NAMALWA (cell line): Measurements from ENCODE around the gene PLCB1.
"Not testable (repeated sequence)": the region's sequence is repeated elsewhere in the genome, so short reads cannot be mapped to it uniquely, and the experiment has no call there.

Experiments
- DNase-seq: peaks from one replicate; pipeline ENCODE4 v3.0.0-alpha.2; 2015; ENCODE audit warnings: low spot score

PLCB1 gene

DNA sequence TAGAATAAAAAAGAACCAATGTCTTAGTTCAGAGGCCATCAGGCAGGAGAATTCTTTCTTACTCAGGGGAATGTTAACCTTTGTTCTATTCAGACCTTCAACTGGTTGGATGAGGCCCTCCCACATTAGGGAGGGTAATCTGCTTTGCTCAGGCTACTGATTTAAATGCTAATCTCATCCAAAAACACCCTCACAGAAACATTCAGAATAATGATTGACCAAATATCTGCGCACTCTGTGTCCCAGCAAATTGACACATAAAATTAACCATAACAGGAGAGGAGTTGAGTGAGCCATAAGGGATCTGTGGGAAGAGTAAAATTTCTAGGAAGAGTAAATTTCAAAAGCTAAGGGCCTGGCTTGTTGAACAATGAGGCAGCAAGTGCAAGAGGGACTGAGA lies 702.8 kb downstream of the PLCB1 start:
- no peak for DNase-seq

DNA sequence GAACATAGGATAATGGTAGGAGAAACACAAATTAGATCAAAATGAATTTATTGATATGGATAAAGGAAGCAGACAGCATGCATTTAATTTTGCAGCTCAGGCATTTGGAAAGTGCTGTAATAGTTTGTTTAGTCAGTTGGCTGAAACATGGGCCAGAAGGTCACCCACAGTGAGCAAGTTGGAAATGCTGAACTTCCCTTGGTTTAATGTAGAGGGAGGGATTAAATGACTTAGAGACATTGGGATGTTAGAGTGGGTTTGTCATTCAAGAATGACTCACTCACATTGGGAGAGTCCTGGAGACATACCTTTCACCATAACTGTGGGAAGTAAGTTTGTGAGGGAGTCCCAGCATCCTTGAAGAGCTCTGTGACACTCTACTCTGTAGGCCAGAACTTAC lies 705.3 kb downstream of the PLCB1 start:
- DNase-seq, result no peak

DNA sequence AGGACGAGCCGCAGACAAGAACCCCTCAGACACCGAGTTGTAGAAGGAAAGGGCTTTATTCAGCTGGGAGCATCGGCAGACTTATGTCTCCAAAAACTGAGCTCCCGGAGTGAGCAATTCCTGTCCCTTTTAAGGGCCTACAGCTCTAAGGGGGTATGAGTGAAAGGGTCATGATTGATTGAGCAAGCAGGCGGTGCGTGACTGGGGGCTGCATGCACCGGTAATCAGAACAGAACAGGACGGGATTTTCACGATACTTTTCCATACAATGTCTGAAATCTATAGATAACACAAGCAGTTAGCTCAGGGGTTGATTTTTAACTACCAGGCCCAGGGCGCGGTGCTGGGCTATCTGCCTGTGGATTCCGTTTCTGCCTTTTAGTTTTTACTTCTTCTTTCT lies 710.5 kb downstream of the PLCB1 start:
- DNase-seq, result no peak

DNA sequence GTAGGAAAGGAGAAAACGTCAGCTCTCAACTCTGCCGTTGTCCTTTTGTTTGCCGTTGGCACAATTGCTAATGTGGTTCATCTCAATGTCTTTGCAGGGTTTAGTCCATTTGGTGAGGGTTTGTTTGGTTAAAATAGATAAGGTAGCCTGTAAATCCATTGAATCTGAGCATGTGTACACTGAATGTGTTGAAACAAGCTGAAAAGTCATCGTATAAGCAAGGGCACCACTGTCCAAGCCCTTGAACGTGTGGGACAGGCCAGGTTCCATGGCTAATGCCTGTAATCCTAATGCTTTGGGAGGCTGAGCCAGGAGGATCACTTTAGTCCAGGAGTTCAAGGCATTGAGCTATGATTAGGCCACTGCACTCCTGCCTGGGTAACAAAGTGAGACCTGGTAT lies 712.1 kb downstream of the PLCB1 start:
- DNase-seq, result no peak

DNA sequence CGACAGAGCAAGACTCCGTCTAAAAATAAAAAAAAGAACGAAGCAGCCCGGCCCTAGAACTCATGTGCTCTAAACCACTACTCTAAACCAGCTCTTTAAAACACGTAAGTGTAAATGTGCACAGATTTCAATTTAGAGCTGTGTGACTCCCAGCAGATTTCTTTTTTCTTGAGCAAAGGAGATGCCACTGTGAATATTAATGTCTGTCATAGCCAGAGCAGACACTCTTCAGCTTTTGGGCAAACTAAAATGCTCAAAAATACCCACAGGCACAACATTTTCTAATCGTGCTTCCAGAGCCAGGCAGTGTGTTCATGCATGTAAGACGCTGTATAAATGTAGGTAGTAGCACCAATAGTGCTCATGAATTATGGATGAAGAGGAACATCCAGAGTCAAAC lies 717.9 kb downstream of the PLCB1 start:
- DNase-seq, result no peak

DNA sequence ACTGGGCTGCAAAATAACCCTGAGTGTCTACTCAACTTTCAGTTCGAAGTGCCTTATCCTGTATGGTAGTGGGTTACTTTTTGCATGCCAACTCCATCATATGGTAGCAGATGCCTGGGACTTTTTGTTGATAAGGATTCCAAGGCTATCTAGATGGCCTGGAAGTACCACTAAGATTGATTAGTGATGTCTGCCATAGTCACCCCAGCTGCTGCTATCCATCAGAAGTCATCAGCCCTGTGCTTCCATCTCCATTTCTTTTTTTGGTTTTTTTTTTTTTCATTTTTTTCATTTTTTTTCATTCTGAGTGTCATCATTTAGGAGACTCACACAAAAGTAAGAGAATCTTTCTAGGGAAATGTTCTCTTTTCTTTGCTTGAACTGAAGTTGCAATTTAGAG lies 719.4 kb downstream of the PLCB1 start:
- no peak for DNase-seq

DNA sequence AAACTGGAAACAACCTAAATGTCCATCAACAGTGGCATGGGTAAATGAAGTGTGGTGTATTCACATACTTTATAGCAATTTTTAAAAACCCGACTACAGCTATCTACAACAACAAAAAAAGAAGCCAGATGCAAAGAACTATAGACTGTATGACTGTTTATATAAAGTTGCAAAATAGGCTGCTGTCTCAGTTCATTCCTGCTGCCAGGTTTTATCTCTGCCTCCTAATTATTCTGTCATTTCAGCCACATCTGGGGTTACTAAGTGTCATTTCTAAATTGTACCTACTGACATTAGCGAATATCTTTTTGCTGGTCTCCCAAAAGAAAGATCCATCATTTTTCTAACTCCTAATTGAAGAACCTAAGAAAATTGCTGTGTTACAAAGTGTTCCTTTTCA lies 719.9 kb downstream of the PLCB1 start:
- not testable (repeated sequence) for DNase-seq

DNA sequence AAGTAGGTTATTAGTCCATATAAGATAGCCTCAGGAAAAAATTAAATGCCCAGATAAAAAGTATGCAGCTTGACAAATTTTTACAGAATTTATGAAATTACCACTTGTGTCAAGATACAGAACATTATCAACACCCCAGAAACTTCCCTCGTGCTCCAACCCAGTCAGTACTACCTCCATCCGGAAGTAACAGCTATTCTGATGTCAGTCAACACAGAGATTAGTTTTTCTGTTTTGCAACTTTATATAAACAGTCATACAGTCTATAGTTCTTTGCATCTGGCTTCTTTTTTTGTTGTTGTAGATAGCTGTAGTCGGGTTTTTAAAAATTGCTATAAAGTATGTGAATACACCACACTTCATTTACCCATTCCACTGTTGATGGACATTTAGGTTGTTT lies 721.1 kb downstream of the PLCB1 start:
- not testable (repeated sequence) for DNase-seq

DNA sequence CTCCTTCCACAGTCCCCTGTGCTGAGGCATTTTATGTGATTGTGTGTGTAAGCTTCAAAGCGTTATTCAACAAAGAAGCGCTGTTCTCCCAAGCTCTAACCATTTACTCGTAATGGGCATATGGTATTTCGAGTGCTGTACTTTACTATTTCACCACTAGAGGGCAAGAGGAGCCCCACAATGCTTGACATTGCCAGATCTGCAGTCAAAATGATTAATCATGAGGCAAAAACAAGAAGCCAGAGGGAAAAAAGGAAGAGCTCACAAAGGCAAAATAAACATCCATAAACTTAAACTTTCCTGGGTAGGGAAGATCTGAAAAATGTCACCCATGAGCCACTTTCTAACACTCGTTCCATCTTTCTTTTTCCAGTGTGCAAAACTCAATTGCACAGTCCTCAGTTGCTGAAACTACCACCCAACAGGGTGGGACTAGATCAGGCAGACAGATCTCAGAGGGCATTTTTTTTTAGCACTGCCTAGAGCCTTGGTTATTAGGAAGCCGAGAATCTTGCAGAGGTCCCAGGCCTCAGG lies 721.8 kb downstream of the PLCB1 start:
- peak; percentile 68 for DNase-seq

DNA sequence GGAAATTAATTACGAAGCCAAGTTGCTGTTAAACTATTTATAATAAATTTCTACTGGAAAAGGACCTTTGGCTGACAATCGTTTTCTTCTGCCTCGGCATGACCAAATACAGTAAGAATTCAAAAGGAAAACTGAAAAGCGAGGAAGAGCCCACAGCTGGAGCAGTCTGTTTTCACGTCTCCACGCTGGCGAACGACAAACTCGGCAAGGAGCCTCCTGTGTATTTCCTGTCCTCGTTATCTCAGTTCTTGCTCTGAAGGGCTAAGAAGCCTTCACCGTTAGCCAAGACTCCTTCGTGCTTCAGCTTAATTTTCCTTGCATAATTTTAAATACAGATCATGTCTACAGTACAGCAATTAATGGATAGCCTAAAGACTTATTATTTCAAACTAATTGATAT lies 722.5 kb downstream of the PLCB1 start:
- DNase-seq, result no peak

DNA sequence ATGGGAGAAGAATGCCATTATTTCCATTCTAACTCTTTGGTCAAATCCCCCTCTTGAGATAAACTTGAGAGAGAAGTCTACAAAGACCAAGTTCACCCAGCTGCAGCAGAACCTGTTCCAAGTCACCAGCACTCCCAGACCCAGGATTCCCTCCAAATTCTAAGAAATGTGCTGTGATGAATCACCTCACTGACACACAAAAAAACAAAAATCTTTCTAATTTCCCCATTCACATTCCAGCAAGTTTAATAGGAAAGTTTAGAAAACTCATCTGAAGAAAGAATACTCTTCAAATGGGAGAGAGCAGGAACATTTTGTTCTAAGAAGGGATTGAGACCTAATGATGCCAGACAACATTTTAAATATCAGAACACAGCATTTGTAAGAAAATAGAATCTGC lies 723.2 kb downstream of the PLCB1 start:
- no peak for DNase-seq

DNA sequence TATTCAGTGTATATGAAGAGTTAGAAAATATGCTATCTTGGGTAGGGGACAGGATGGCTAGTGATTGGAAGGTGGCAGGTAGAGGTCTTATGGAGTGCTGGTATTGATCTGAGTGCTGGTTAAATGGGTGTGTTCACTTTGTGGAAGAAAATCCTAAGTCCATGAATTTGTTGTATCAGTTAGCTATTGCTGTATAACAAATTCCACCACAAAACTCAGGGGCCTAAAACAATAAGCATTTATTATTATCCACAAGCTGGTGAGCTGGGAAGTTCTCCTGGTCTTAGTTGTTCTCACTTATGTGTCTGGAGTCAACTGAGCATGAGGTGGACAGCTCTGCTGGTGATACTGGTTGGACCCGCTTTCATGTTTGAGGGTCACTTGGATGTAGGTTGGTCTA lies 724.6 kb downstream of the PLCB1 start:
- no peak for DNase-seq

DNA sequence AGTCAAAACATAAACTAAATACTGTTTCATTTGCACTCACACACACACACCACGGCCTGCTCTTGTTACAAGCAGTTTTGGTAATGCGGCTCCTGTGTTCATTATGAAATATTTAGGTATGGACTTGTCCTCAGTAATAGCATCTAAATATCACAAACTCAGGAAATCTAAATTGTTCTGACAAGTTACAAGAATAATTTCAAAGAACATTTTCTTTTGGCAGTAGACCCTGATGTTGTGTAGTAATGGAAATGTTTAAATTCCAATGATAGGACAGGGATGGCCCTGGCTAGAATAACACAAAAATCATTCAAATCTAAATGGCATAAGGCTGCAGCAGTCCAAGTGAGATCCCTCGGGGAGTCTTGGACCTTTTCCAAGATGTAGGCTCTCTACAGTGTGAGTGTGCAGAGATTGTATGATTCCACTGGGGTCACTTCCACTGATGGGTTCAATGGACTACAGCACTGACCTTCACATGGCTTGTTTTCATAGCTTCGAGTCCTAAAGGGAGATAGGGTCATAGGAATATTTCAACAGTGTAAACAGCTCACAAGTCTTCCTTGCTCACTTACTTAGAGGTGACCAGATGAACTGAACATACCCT lies 726.2 kb downstream of the PLCB1 start:
- no peak for DNase-seq

DNA sequence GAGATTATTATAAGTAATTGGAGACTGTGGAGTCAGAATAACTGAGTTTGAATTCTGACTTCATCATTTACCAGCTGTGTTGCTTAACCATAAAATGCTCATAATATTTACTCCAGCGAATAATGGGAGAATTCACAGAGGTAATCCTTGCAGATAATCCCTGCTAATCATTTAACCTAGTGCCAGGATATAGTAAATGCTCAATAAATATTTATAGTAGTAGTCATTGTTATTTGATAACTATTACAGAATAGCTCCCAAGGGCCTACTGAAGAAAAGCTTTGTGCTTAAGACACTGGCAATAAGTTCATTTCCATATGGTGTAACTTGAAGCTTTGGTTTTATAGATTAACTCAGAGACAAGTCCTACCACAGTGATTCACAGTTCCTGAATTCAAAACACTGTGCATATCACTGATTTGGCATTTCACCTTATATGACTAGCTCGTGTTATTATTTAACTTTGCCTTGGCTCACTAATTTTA lies 728.0 kb downstream of the PLCB1 start:
- DNase-seq, result no peak

DNA sequence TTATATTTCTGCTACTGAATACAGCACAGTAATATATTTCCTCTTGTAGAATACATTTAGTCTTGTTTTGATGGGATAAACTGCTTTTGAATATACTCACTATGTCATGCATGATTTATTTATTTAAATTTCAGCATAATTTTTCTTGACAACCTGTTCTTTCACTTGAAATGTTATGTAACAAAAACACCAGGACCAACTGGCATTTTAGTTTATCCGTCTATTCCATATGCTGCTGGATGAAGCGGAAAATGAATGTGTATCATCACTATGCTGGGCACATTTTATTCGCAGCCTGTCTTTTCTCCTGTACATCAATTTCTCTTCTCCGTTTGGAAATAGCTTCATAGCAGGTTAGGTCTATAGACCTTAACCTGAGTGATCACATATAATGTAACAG lies 730.0 kb downstream of the PLCB1 start:
- no peak for DNase-seq

DNA sequence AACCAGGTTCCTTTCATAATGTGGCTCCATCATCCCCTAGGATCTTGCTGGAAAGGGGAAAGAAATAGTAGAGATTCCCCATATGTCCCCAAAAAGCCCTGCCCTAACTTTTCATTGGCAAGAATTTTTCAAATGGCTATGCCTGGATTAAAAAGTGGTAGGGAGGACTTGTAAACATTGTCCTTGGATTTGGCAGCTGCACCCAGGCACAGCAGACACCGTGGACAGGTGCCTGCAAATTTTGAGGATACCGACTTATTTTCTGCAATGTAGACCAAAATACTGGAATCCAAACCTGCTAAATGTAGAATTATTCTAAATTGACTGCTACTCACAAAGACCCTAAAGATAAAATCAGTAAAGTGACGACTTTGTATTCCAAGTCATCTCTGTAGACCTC lies 733.6 kb downstream of the PLCB1 start:
- DNase-seq, result no peak

DNA sequence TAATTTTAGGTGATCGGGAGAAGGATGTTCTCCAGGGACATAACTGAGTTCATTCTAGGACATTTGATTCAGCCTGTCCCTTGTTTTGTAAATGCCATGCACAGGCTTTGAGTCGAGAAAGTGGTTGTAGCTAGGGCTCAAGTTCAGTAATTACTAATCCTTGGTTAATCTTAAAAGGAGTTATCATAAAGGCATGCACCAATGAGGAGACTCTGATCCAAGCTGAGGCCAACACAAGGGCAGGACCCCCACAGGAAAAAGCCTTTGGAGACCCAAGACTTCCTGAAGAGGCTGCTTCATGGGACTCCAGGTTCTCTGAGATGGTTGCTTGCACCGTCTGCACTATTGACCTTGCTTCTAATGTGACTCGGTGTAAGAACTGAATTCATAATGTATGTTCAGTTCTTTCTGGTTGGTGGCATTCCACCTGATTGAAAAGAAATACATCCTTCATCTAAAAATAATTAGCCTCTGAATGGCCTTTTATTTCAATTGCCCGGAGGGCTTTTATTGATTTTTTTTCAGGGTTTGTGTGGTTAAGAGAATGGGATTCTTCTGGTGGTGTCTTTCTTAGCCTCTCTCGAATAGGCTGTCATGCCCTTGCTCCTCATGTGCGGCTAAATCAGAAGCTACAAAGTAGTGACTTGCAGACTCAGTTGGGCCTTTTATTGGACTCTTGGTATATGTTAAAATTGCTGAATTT lies 735.1 kb downstream of the PLCB1 start:
- DNase-seq, result no peak

DNA sequence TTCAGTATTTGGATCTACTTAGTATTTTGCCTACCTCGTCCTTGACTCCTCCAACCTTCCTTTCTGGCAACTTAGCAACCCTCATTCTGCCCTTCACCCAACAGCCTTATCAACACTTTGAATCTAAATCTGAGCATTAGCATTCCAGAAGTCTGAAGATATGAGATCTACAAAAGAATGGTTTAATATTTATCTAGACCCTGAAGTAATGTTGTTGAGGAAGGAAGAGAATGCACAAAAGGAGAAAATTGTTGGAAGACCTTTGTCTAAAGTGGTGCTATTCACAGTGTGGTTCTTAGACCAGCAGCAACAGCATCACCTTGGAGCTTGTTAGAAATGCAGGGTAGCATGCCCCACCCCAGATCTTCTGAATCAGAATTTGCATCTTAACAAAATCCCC lies 738.6 kb downstream of the PLCB1 start:
- no peak for DNase-seq

DNA sequence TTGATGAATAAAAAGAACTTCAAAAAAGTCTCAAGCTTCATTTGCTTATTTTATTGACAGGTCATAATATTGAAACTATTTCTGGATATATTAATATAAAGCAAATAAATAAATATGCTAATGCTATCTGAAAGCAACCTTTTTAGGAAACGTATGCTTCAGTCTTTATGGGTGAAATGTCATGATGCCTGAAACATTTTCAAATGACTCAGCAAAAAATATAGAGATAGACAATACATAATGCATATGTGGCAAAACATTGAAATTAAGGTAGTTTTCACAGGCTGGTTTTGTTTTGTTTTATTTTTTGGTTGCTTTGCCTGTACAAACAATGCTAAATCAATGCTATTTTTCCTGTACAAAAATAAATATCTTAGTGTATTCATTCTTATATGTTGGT lies 742.4 kb downstream of the PLCB1 start:
- DNase-seq, result no peak

DNA sequence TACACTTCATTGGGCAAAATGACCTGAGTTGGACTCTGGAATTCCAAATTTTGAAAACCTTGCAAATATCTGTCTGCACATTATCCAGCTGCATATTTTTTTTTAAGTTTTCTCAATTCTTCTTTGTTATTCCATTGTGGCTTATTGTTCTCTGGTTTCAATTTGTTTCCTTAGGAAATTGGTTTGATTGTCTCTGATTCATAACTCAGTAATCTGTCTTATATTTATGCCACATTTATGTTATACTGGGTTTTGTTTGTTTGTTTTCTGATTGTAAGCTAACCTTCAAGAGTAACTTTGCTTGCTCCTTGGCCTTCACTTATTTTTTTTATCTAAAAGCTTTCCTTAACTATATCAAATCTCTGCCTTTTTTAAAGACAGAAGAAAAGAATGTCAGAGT lies 743.5 kb downstream of the PLCB1 start:
- no peak for DNase-seq

DNA sequence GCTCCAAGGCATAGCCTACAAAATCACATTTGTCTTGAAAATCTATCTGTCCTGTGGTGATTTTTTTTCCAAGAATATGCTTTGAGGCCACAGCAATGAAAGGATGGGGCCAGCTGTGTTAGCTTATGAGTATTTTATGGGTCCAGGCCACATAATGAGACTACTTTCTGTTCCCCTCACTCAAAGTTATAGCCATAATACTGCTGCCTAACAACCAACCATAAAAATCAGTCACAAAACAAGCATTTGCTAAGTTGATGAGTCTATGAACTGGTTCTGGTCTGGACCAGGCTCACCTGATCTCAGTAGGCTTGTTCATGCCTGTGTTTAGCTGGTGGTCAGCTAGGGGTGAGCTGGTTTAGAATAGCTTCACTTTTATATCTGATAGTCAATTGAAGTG lies 744.3 kb downstream of the PLCB1 start:
- no peak for DNase-seq

DNA sequence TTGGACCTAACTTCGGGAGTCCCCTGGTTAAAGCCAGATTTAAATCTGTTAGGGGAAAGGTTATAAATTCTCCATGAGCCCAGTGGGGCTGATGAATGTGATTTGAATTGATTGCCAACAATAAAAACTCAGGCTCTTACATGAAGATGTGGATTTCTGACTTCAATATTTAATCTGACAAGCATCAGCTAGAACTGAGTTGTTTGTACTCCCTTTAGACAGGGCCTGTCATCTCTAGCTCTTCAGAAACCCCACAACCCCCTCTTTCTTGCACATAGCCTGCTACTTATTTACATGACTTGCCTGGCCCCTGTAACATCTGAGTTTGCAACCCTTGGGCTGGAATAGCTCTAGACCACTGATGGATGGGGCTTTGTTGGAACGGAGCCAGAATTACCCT lies 745.2 kb downstream of the PLCB1 start:
- no peak for DNase-seq

DNA sequence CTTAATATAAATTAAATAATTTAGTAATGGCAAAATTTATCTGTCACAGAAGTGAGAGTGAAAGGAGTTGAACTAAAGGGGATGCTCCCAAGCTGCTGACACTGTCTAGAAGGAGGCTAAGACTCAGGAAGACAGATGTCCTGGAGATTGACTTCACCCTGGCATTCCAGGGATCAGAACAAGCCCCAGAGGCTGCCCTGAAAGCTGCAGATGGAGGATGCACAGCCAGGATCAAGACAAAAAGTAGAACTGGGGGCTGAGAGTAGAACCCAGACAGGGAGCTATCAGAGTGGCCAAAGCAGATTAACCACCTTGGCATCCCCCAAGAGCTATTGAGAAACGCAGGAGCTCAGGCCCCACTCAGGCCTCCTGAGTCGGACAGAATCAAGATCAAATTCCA lies 747.6 kb downstream of the PLCB1 start:
- no peak for DNase-seq
